Testis (tissue), 2 donors: Measurements from ENCODE around the gene PODXL2.

Experiments used
- POLR2A ChIP-seq: fragments of 450-650 bp; IDR thresholded peaks from one replicate; pipeline ENCODE4 v1.6.1; 2017; ENCODE audit warnings: antibody characterized with exemption, mild to moderate bottlenecking, moderate library complexity
- TF ChIP-seq, protein P1 (sequence below), 3 experiments: fragments of 450-650 bp in 2 of 3; fragments of 200-600 bp in 1 of 3; sonication (generic) in 1 of 3; IDR thresholded peaks; one replicate each; pipeline ENCODE4 v1.5.1; 2016 to 2019; ENCODE audit warnings: antibody characterized with exemption in 3 of 3, mild to moderate bottlenecking in 2 of 3, moderate library complexity in 1 of 3

DNA sequence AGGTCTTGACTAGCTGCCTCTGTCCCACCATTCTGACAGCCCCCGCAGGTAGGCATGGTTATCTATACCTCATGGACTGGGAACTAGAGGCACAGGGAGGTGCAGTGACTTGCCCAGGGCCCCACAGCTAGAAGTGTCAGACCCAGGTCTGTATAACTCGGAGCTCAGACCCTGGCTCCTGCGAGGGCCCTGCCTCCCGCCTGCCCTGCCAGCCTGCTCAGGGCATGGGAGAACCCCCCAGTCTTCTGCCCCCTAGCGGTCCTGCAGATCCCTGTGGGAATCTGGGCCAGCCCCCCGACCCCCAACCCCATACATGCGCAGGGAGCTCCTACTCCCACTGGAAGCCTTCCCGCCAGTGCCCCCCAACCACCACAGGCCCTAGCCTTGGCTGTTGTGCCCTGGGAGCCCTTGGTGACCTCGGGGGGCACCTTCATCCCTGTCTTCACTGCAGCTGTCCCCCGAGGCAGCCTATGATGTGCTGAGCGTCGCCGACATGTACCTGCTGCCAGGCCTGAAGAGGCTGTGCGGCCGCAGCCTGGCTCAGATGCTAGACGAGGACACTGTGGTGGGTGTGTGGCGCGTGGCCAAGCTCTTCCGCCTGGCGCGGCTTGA lies 50.7 kb downstream of the PODXL2 start:
- TF ChIP-seq, protein P1, sequence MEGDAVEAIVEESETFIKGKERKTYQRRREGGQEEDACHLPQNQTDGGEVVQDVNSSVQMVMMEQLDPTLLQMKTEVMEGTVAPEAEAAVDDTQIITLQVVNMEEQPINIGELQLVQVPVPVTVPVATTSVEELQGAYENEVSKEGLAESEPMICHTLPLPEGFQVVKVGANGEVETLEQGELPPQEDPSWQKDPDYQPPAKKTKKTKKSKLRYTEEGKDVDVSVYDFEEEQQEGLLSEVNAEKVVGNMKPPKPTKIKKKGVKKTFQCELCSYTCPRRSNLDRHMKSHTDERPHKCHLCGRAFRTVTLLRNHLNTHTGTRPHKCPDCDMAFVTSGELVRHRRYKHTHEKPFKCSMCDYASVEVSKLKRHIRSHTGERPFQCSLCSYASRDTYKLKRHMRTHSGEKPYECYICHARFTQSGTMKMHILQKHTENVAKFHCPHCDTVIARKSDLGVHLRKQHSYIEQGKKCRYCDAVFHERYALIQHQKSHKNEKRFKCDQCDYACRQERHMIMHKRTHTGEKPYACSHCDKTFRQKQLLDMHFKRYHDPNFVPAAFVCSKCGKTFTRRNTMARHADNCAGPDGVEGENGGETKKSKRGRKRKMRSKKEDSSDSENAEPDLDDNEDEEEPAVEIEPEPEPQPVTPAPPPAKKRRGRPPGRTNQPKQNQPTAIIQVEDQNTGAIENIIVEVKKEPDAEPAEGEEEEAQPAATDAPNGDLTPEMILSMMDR (IDR thresholded peaks at IDR 0.05), result no peak
- TF ChIP-seq POLR2A, result no peak
